ENCODE data around the gene CPN2. TPM values are rescaled to one million over a fixed set of nuclear protein-coding genes. Genes with fewer than 3 reads are reported as not detected.

CPN2 gene
- total and polyA plus RNA-seq, 2 of the 8 experiments (the other 6 are each of a cell fraction or from before 2014, with no cell fraction given): 0.03 TPM; not detected in 1

DNA sequence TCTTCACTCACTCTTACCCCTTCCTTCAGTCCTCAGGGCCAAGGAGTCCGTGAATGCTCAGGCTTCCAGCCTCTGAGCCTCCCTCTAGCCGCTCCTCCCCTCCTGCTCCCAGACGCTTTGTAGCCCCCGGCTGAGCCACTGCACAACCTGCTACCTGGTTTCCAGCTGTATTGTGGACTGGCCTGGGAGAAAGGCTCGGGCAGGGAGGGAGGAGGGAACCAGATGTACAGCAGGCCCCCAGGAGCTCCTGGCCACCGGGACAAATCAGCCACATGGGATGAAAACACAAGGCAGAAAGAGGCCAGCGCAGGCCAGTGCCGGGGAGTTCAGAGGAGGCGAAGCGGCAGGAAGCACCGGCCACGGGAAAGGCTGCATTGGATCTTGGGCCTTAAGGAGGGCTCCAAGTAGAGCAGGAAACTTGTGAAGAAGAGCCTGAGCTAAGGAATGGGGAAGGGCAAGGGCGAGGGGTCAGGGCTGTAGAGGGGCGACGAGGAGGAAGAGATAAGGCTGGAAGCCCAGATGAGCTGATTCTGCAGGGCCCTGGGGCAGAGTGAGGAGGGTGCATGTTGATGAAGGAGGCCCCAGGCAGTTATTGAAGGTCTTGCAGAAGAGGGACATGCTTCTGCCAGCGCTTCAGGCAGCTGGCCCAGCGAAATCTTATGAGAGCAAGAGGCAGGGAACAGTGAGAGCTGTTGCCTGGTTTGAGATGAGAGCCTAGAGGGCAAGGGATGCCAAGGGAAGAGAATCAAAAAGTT is 14.3 kb downstream of the CPN2 start:
- ChIA-PET CTCF (ENCODE audit: partially characterized antibody) (interaction anchor here (1.1 to 15.8 kb wide), 9 partner anchors 8 to 232 kb away, joined by 3 to 344 read pairs (median 18); partner anchors contain the start of genes CPN2, GP5 and LRRC15), POLR2A (ENCODE audit: partially characterized antibody) (no interaction called here)
- Histone ChIP-seq H3K18ac (ENCODE audit: extremely low read depth, low read length) (no peak overlapping the region; the same call in 1 of the 2 replicates), H2BK12ac (ENCODE audit: low read depth, low read length) (0 out of 2 replicates have a peak overlapping the region, but pooled peaks have one; percentile 60), H3K79me2 (ENCODE audit: control insufficient read depth in 1 of 2, insufficient read depth in 2 of 2, low read length in 2 of 2) (no peaks in the 10 kb centered on the region), H3K9me3 (ENCODE audit: insufficient read depth in 2 of 2, low read depth in 1 of 2, low read length in 1 of 2) (no peaks in the 10 kb centered on the region), H3K4ac (replicated peaks; ENCODE audit: insufficient read length, low read depth, low read length) (no peak overlapping the region), H3K4me3 (ENCODE audit: extremely low read depth in 1 of 4, insufficient read depth in 2 of 4, low read depth in 3 of 4, low read length in 4 of 4) (no peak overlapping the region), H3K36me3 (ENCODE audit: control insufficient read depth in 2 of 4, insufficient read depth in 4 of 4, low read length in 3 of 4) (no peaks in the 10 kb centered on the region), H4K91ac (replicated peaks; ENCODE audit: insufficient read length, low read length) (peak overlapping the region; percentile 86), H3K23ac (ENCODE audit: insufficient read length) (no peak overlapping the region), H2AK5ac (ENCODE audit: low read depth, low read length) (no peak overlapping the region), H2BK5ac (ENCODE audit: low read depth, low read length) (peak overlapping the region; percentile 44; the same call in 1 of the 2 replicates), H4K20me1 (replicated peaks in 1 of 2; ENCODE audit: control insufficient read depth in 1 of 2, insufficient read depth in 2 of 2, low read length in 2 of 2) (no peaks in the 10 kb centered on the region), H3K4me1 (replicated peaks in 1 of 4; ENCODE audit: control insufficient read depth in 3 of 4, insufficient read depth in 4 of 4, low read length in 3 of 4) (peaks cover 4 to 22% (median 18%) of the 10 kb centered on the region in 4 experiments), H2BK15ac (ENCODE audit: low read length) (peak overlapping the region; percentile 61; the same call in 1 of the 2 replicates), H3K14ac (ENCODE audit: insufficient read length) (no peak overlapping the region), H3K23me2 (ENCODE audit: low read depth, low read length) (peaks cover 2% of the 10 kb centered on the region), H3K9ac (replicated peaks in 1 of 4; ENCODE audit: extremely low read depth in 1 of 4, low read depth in 3 of 4, low read length in 3 of 4) (no peak overlapping the region), H3K4me2 (ENCODE audit: insufficient read depth in 1 of 2, low read depth in 2 of 2, low read length in 2 of 2) (no peak overlapping the region), H2BK120ac (replicated peaks; ENCODE audit: low read depth, low read length) (peak overlapping the region; percentile 86), H3K56ac (replicated peaks; ENCODE audit: insufficient read length, low read depth, low read length) (no peak overlapping the region), H2AFZ (ENCODE audit: low read length) (0 out of 2 replicates have a peak overlapping the region, but pooled peaks have one; percentile 4), H4K5ac (ENCODE audit: insufficient read length, low read depth, low read length) (no peak overlapping the region), H3K79me1 (ENCODE audit: low read depth, low read length) (no peaks in the 10 kb centered on the region), H3K27ac (ENCODE audit: low read depth, low read length) (no peak overlapping the region), H3K27me3 (replicated peaks in 1 of 4; ENCODE audit: control insufficient read depth in 3 of 4, extremely low read depth in 1 of 4, insufficient read depth in 3 of 4, low read length in 3 of 4) (peaks cover 0 to 30% (median 20%) of the 10 kb centered on the region in 4 experiments; a peak in 5 of 7 replicates), H2BK20ac (ENCODE audit: low read length) (no peak overlapping the region), H4K8ac (ENCODE audit: extremely low read depth, insufficient read depth, low read length) (peak overlapping the region; percentile 29)
- FAIRE-seq (no peak), DNase-seq (ENCODE audit: low read depth in 1 of 2, low spot score in 2 of 2) (no peak)
- TF ChIP-seq SP4 (IDR thresholded peaks at IDR 0.05; ENCODE audit: low read length) (no peak), SIX5 (IDR thresholded peaks at IDR 0.05; ENCODE audit: low read depth, low read length) (no peak), CBX5 (IDR thresholded peaks at IDR 0.05; ENCODE audit: low read depth, low read length) (no peak), RBBP5 (IDR thresholded peaks at IDR 0.05; ENCODE audit: borderline replicate concordance, low read depth, low read length) (no peak), SAP30 (IDR thresholded peaks at IDR 0.05; ENCODE audit: insufficient read depth, insufficient replicate concordance, low read length) (no peak), BACH1 (IDR thresholded peaks at IDR 0.05; ENCODE audit: low read length) (no peak), TEAD4 (IDR thresholded peaks at IDR 0.05; ENCODE audit: low read depth, low read length) (no peak), POU5F1 (IDR thresholded peaks at IDR 0.05; ENCODE audit: low read depth, low read length) (no peak), BCL11A (IDR thresholded peaks at IDR 0.05; ENCODE audit: low read depth in 2 of 2, low read length in 2 of 2) (no peak)
- TF ChIP-seq, protein P1, sequence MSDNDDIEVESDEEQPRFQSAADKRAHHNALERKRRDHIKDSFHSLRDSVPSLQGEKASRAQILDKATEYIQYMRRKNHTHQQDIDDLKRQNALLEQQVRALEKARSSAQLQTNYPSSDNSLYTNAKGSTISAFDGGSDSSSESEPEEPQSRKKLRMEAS (IDR thresholded peaks at IDR 0.05): no peak
- 78% methylated on average over 17 of the region's 17 CpGs; no CpG with 5 or more reads in 1 of the 2 experiments for WGBS, 2 experiments (ENCODE audit: extremely low coverage in 1 of 2, insufficient coverage in 1 of 2, insufficient read length in 1 of 2, insufficient replicate concordance in 2 of 2, low coverage in 1 of 2, low lambda C conversion rate in 2 of 2, missing lambda C conversion rate in 1 of 2)

Data from H1 (cell line).